Activated T-cell treated with anti-CD3 and anti-CD28 coated beads, Interleukin-2, amount 50 U/mL, for 4 hours (primary cell): ENCODE results near the gene PPOX. TPM values are rescaled to one million over a fixed set of nuclear protein-coding genes. Genes with fewer than 3 reads are reported as not detected.

ENCODE experiments used
- ATAC-seq, 2 donors: fragments of 200-7000 bp; cut with Tn5 transposase; one replicate each; pipeline ENCODE4 v1.10.0; 2021
- DNase-seq: peaks from one replicate; pipeline ENCODE4 v3.0.0-alpha.2; 2020
- H3K27me3 Mint-ChIP-seq: one replicate; pipeline ENCODE4 v1.8.0; 2021; ENCODE audit warnings: low read depth, mixed read lengths
- H3K36me3 Mint-ChIP-seq: one replicate; pipeline ENCODE4 v1.8.0; 2022; ENCODE audit warnings: mixed read lengths; ENCODE audit not compliant: insufficient read depth
- H3K4me1 Mint-ChIP-seq: one replicate; pipeline ENCODE4 v1.8.0; 2021; ENCODE audit warnings: low read depth, mixed read lengths
- H3K4me3 Mint-ChIP-seq: one replicate; pipeline ENCODE4 v1.8.0; 2021; ENCODE audit warnings: mild to moderate bottlenecking, moderate library complexity, mixed read lengths
- H3K9me3 Mint-ChIP-seq: one replicate; pipeline ENCODE4 v1.8.0; 2021; ENCODE audit warnings: mixed read lengths
- total RNA-seq, 3 donors: library from RNA; stranded (reverse); gene quantifications; one replicate each; pipeline ENCODE4 v1.2.1, GENCODE V29; 2021

Gene PPOX
- total RNA-seq, 3 donors from 2014 or later, result 10.0 to 13.8 (median 12.8) TPM

GRCh38 chr1:161162052-161162451 lies 4.2 kb upstream of the PPOX start:
- H3K36me3 Mint-ChIP-seq, result peaks cover 21% of the 10 kb centered on the region
- H3K27me3 Mint-ChIP-seq, result no peaks in the 10 kb centered on the region
- no peak overlapping the region for H3K4me3 Mint-ChIP-seq
- peaks cover 58% of the 10 kb centered on the region for H3K4me1 Mint-ChIP-seq
- no peak for DNase-seq
- ATAC-seq, result no peak
- no peaks in the 10 kb centered on the region for H3K9me3 Mint-ChIP-seq

- H3K4me3 Mint-ChIP-seq, result no peak overlapping the region
- H3K36me3 Mint-ChIP-seq, result peaks cover 16% of the 10 kb centered on the region
- DNase-seq, result no peak
- peaks cover 64% of the 10 kb centered on the region for H3K4me1 Mint-ChIP-seq
- no peaks in the 10 kb centered on the region for H3K27me3 Mint-ChIP-seq
- H3K9me3 Mint-ChIP-seq, result no peaks in the 10 kb centered on the region
- no peak for ATAC-seq
Observed at GRCh38 chr1:161162806-161163205, 3.4 kb upstream of the PPOX start.

GRCh38 chr1:161163793-161164192 lies 2.4 kb upstream of the PPOX start:
- peaks cover 68% of the 10 kb centered on the region for H3K4me1 Mint-ChIP-seq
- H3K27me3 Mint-ChIP-seq, result no peaks in the 10 kb centered on the region
- ATAC-seq (no peak), DNase-seq (no peak)
- no peak overlapping the region for H3K4me3 Mint-ChIP-seq
- no peaks in the 10 kb centered on the region for H3K9me3 Mint-ChIP-seq
- peaks cover 20% of the 10 kb centered on the region for H3K36me3 Mint-ChIP-seq

GRCh38 chr1:161164901-161165610 lies 1.2 kb upstream of the PPOX start:
- ATAC-seq (no peak), DNase-seq (no peak)
- Mint-ChIP-seq H3K36me3 (peaks cover 26% of the 10 kb centered on the region), H3K4me3 (peak overlapping the region; percentile 21), H3K9me3 (no peaks in the 10 kb centered on the region), H3K27me3 (no peaks in the 10 kb centered on the region), H3K4me1 (peaks cover 59% of the 10 kb centered on the region)

GRCh38 chr1:161166669-161167548 lies 683 bp downstream of the PPOX start:
- Mint-ChIP-seq H3K4me3 (peak overlapping the region; percentile 86), H3K27me3 (no peaks in the 10 kb centered on the region), H3K4me1 (peaks cover 42% of the 10 kb centered on the region), H3K9me3 (no peaks in the 10 kb centered on the region), H3K36me3 (peaks cover 31% of the 10 kb centered on the region)
- DNase-seq (no peak), ATAC-seq (no peak)

- Mint-ChIP-seq H3K4me3 (no peak overlapping the region), H3K27me3 (no peaks in the 10 kb centered on the region), H3K9me3 (no peaks in the 10 kb centered on the region), H3K4me1 (peaks cover 43% of the 10 kb centered on the region), H3K36me3 (peaks cover 36% of the 10 kb centered on the region)
- ATAC-seq (no peak), DNase-seq (no peak)
Observed at GRCh38 chr1:161168906-161169305, 2.7 kb downstream of the PPOX start.

GRCh38 chr1:161171191-161171590 lies 5.0 kb downstream of the PPOX start:
- H3K36me3 Mint-ChIP-seq, result peaks cover 39% of the 10 kb centered on the region
- no peaks in the 10 kb centered on the region for H3K27me3 Mint-ChIP-seq
- no peak for ATAC-seq
- H3K9me3 Mint-ChIP-seq, result no peaks in the 10 kb centered on the region
- no peak for DNase-seq
- H3K4me3 Mint-ChIP-seq, result no peak overlapping the region
- peaks cover 45% of the 10 kb centered on the region for H3K4me1 Mint-ChIP-seq

GRCh38 chr1:161171696-161172095 lies 5.5 kb downstream of the PPOX start:
- Mint-ChIP-seq H3K4me3 (no peak overlapping the region), H3K4me1 (peaks cover 46% of the 10 kb centered on the region)

GRCh38 chr1:161172349-161172748 lies 6.1 kb downstream of the PPOX start:
- H3K4me1 Mint-ChIP-seq, result peaks cover 44% of the 10 kb centered on the region
- no peak overlapping the region for H3K4me3 Mint-ChIP-seq
- H3K36me3 Mint-ChIP-seq, result peaks cover 39% of the 10 kb centered on the region

More at GRCh38 chr1:161171696-161172095, 5.5 kb downstream of the PPOX start:
- no peak for ATAC-seq
- peaks cover 39% of the 10 kb centered on the region for H3K36me3 Mint-ChIP-seq
- no peaks in the 10 kb centered on the region for H3K9me3 Mint-ChIP-seq
- no peak for DNase-seq
- no peaks in the 10 kb centered on the region for H3K27me3 Mint-ChIP-seq

GRCh38 chr1:161172776-161173376 lies 6.7 kb downstream of the PPOX start:
- ATAC-seq (no peak), DNase-seq (no peak)
- Mint-ChIP-seq H3K4me3 (no peak overlapping the region), H3K9me3 (no peaks in the 10 kb centered on the region), H3K27me3 (no peaks in the 10 kb centered on the region), H3K36me3 (peaks cover 39% of the 10 kb centered on the region), H3K4me1 (peaks cover 45% of the 10 kb centered on the region)

More at GRCh38 chr1:161172349-161172748, 6.1 kb downstream of the PPOX start:
- Mint-ChIP-seq H3K27me3 (no peaks in the 10 kb centered on the region), H3K9me3 (no peaks in the 10 kb centered on the region)
- DNase-seq (no peak), ATAC-seq (no peak)

- Mint-ChIP-seq H3K27me3 (no peaks in the 10 kb centered on the region), H3K4me3 (no peak overlapping the region), H3K36me3 (peaks cover 34% of the 10 kb centered on the region), H3K9me3 (no peaks in the 10 kb centered on the region), H3K4me1 (peaks cover 46% of the 10 kb centered on the region)
- no peak for DNase-seq
- ATAC-seq, result no peak
Observed at GRCh38 chr1:161173711-161174110, 7.5 kb downstream of the PPOX start.

- no peak for ATAC-seq
- Mint-ChIP-seq H3K36me3 (peaks cover 31% of the 10 kb centered on the region), H3K4me3 (no peak overlapping the region), H3K27me3 (no peaks in the 10 kb centered on the region), H3K9me3 (no peaks in the 10 kb centered on the region), H3K4me1 (peaks cover 50% of the 10 kb centered on the region)
- DNase-seq, result no peak
Observed at GRCh38 chr1:161174911-161175310, 8.7 kb downstream of the PPOX start.

GRCh38 chr1:161175771-161176453 lies 9.7 kb downstream of the PPOX start:
- Mint-ChIP-seq H3K9me3 (no peaks in the 10 kb centered on the region), H3K4me3 (peak overlapping the region; percentile 94), H3K27me3 (no peaks in the 10 kb centered on the region), H3K36me3 (peaks cover 29% of the 10 kb centered on the region), H3K4me1 (peaks cover 59% of the 10 kb centered on the region)
- DNase-seq, result no peak
- ATAC-seq, result no peak
